Calu3 (cell line): Measurements from ENCODE around the gene RPL27. TPM values are rescaled to one million over a fixed set of nuclear protein-coding genes. Genes with fewer than 3 reads are reported as not detected.

Experiments
- BruUV-seq: library from RNA; stranded (reverse); fragments of 400-500 nt; replicated peaks from 2 replicates; lab custom pipeline; 2021; lab: Mats Ljungman, UMichigan
- CTCF ChIA-PET: fragments of 300-600 bp; sonication (Branson Sonifier 250); formaldehyde crosslinking; loops from one replicate; lab custom pipeline; 2022; ENCODE audit warnings: antibody characterized with exemption; lab: Charles Lee
- DNase-seq: peaks from one replicate; pipeline ENCODE4 v3.0.0; 2022
- H3K27ac Mint-ChIP-seq: one replicate; pipeline ENCODE4 v1.8.0; 2022; ENCODE audit warnings: mixed read lengths; ENCODE audit not compliant: unreplicated experiment
- H3K27me3 Mint-ChIP-seq: one replicate; pipeline ENCODE4 v1.8.0; 2022; ENCODE audit warnings: mixed read lengths; ENCODE audit not compliant: unreplicated experiment
- H3K36me3 Mint-ChIP-seq: one replicate; pipeline ENCODE4 v1.8.0; 2022; ENCODE audit warnings: mild to moderate bottlenecking, moderate library complexity, mixed read lengths; ENCODE audit not compliant: insufficient read depth, unreplicated experiment
- H3K4me1 Mint-ChIP-seq: one replicate; pipeline ENCODE4 v1.8.0; 2022; ENCODE audit warnings: mild to moderate bottlenecking, low read depth, mixed read lengths; ENCODE audit not compliant: unreplicated experiment
- H3K4me3 Mint-ChIP-seq: one replicate; pipeline ENCODE4 v1.8.0; 2022; ENCODE audit warnings: mild to moderate bottlenecking, low read depth, moderate library complexity, mixed read lengths; ENCODE audit not compliant: unreplicated experiment
- H3K9me3 Mint-ChIP-seq: one replicate; pipeline ENCODE4 v1.8.0; 2022; ENCODE audit warnings: low read depth, mixed read lengths; ENCODE audit not compliant: unreplicated experiment
- CTCF ChIP-seq: fragments of 200-600 bp; IDR thresholded peaks from one replicate; pipeline ENCODE4 v1.8.0; 2022; ENCODE audit warnings: antibody characterized with exemption; ENCODE audit not compliant: unreplicated experiment
- intact Hi-C: fragments of 100-400 bp; cut with micrococcal nuclease; formaldehyde crosslinking; loops from one replicate; pipeline ENCODE4 v1.10.0; 2022; ENCODE audit not compliant: unreplicated experiment
- total RNA-seq: library from RNA; stranded (reverse); gene quantifications from 2 replicates; pipeline ENCODE4 v1.2.3, GENCODE V29; 2022

RPL27 gene
- total RNA-seq, 1 experiment from 2014 or later: 1,292 TPM

GRCh38 chr17:43018008-43018853, 20.0 kb downstream of the RPL27 start:
- BruUV-seq: no TSS peak
- Mint-ChIP-seq H3K4me1 (peaks cover 23% of the 10 kb centered on the region), H3K4me3 (no peak overlapping the region), H3K9me3 (no peaks in the 10 kb centered on the region), H3K27me3 (no peaks in the 10 kb centered on the region), H3K36me3 (peaks cover 85% of the 10 kb centered on the region), H3K27ac (peak overlapping the region; percentile 4)
- DNase-seq: no peak
- CTCF ChIA-PET: interaction anchor here (0.5 to 0.6 kb wide), 3 partner anchors 58 to 316 kb away, joined by 3 to 5 read pairs (median 4); no protein-coding TSS in a partner anchor
- intact Hi-C loops: no loop called here
- TF ChIP-seq CTCF: no peak

- Mint-ChIP-seq H3K9me3 (no peaks in the 10 kb centered on the region), H3K4me3 (no peak overlapping the region), H3K36me3 (peaks cover 78% of the 10 kb centered on the region), H3K4me1 (peaks cover 23% of the 10 kb centered on the region), H3K27ac (no peak overlapping the region), H3K27me3 (peaks cover 2% of the 10 kb centered on the region)
- TF ChIP-seq CTCF: no peak
- intact Hi-C loops: no loop called here
- BruUV-seq: no TSS peak
- DNase-seq: no peak
- CTCF ChIA-PET: interaction anchor here (0.5 kb wide), 1 partner anchor 74 kb away, joined by 4 read pairs; no protein-coding TSS in a partner anchor
These were observed 20.7 kb downstream of the RPL27 start for GRCh38 chr17:43018932-43019331.

GRCh38 chr17:43019418-43019817, 21.2 kb downstream of the RPL27 start:
- peak overlapping the region; percentile 97 for H3K4me3 Mint-ChIP-seq
- TF ChIP-seq CTCF: no peak
- CTCF ChIA-PET: no interaction called here
- peaks cover 7% of the 10 kb centered on the region for H3K27me3 Mint-ChIP-seq
- H3K4me1 Mint-ChIP-seq: peaks cover 28% of the 10 kb centered on the region
- peaks cover 77% of the 10 kb centered on the region for H3K36me3 Mint-ChIP-seq
- no peaks in the 10 kb centered on the region for H3K9me3 Mint-ChIP-seq
- DNase-seq: no peak
- peak overlapping the region; percentile 71 for H3K27ac Mint-ChIP-seq
- intact Hi-C loops: no loop called here
- no TSS peak for BruUV-seq

DNA sequence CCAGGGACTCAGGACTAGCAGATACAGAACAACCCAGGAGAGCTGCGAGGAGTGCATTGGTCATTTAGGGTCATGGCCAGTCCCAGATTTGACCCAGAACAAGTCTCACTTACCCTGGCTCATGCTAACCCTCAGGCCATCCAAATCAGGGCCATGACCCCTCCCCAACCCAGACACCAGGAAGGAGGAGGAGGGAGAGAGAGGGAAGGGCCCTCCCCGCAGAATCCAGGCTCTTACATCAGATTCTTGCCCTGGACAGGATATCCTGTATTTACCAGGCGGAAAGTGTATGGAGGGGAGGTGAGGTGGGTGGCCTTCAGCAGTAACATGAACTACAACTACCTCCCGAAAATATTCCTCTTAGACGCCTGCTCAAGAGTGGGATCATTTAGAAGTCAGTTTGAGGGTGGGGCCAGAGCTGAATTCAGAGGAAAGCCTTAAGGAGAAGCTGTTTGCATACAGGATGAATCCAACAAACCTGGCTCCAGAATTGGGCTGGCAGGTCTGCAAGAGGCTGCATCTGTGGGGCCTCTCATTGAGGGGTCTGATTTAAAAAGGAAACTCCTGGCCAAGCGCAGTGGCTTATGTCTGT, 21.9 kb downstream of the RPL27 start:
- DNase-seq: no peak
- Mint-ChIP-seq H3K4me1 (peaks cover 33% of the 10 kb centered on the region), H3K27me3 (peaks cover 14% of the 10 kb centered on the region), H3K4me3 (peak overlapping the region; percentile 97), H3K9me3 (no peaks in the 10 kb centered on the region), H3K36me3 (peaks cover 77% of the 10 kb centered on the region), H3K27ac (peak overlapping the region; percentile 71)
- intact Hi-C loops: loop anchor here (5.0 to 10.0 kb wide), 2 partner anchors 152 to 325 kb away; partner anchors contain the start of gene NBR1
- no TSS peak for BruUV-seq
- CTCF ChIA-PET: interaction anchor here (0.6 to 2.4 kb wide), 4 partner anchors 9 to 108 kb away, joined by 3 to 15 read pairs (median 7); partner anchors contain the start of gene RPL27
- TF ChIP-seq CTCF: no peak
